IPS-20b (cell line): Measurements from ENCODE around the gene SRPRB.
A peak's percentile ranks its signal among the peaks of the same experiment; 100 is the strongest.

Source experiments
- H3K27ac ChIP-seq: one replicate; pipeline ENCODE4 v1.5.1; 2013; ENCODE audit warnings: low read length
- H3K27me3 ChIP-seq: 2 replicates; pipeline ENCODE4 v1.6.1; 2013; ENCODE audit warnings: mild to moderate bottlenecking, low read length, inconsistent platforms; ENCODE audit not compliant: insufficient read depth
- H3K36me3 ChIP-seq: 2 replicates; pipeline ENCODE4 v1.6.1; 2013; ENCODE audit warnings: low read depth, mild to moderate bottlenecking, inconsistent platforms, low read length, moderate library complexity; ENCODE audit not compliant: insufficient read depth
- H3K4me1 ChIP-seq: 2 replicates; pipeline ENCODE4 v1.6.1; 2013; ENCODE audit warnings: mild to moderate bottlenecking, control low read depth, inconsistent platforms, low read length, moderate library complexity; ENCODE audit not compliant: insufficient read depth
- H3K4me3 ChIP-seq: 2 replicates; pipeline ENCODE4 v1.5.1; 2013; ENCODE audit warnings: mild to moderate bottlenecking, low read length, inconsistent platforms
- H3K9ac ChIP-seq: 2 replicates; pipeline ENCODE4 v1.6.1; 2013; ENCODE audit warnings: low read depth, mild to moderate bottlenecking, inconsistent platforms, low read length, moderate library complexity
- H3K9me3 ChIP-seq: 2 replicates; pipeline ENCODE4 v1.6.1; 2013; ENCODE audit warnings: mild to moderate bottlenecking, low read depth, low read length, inconsistent platforms; ENCODE audit not compliant: insufficient read depth

The SRPRB gene

GRCh38 chr3:133820129-133820528 lies 14.5 kb downstream of the SRPRB start:
- Histone ChIP-seq H3K27ac (no peak overlapping the region), H3K27me3 (no peaks in the 10 kb centered on the region), H3K4me3 (no peak overlapping the region), H3K9ac (no peak overlapping the region), H3K9me3 (no peaks in the 10 kb centered on the region), H3K36me3 (peaks cover 89% of the 10 kb centered on the region), H3K4me1 (peaks cover 16% of the 10 kb centered on the region; the same call in 1 of the 2 replicates)

- H3K4me1 ChIP-seq: peaks cover 16% of the 10 kb centered on the region; the same call in 1 of the 2 replicates
- no peaks in the 10 kb centered on the region for H3K27me3 ChIP-seq
- H3K27ac ChIP-seq: no peak overlapping the region
- H3K9ac ChIP-seq: no peak overlapping the region
- H3K9me3 ChIP-seq: no peaks in the 10 kb centered on the region
- peak overlapping the region; percentile 12 for H3K4me3 ChIP-seq
- peaks cover 84% of the 10 kb centered on the region for H3K36me3 ChIP-seq
Measured at GRCh38 chr3:133820889-133821675, 15.5 kb downstream of the SRPRB start.

GRCh38 chr3:133821767-133822638 lies 16.4 kb downstream of the SRPRB start:
- Histone ChIP-seq H3K4me1 (peaks cover 16% of the 10 kb centered on the region; the same call in 1 of the 2 replicates), H3K27me3 (no peaks in the 10 kb centered on the region), H3K9me3 (no peaks in the 10 kb centered on the region), H3K27ac (no peak overlapping the region), H3K9ac (no peak overlapping the region), H3K36me3 (peaks cover 74% of the 10 kb centered on the region), H3K4me3 (peak overlapping the region; percentile 12)

GRCh38 chr3:133824961-133825485 lies 19.4 kb downstream of the SRPRB start:
- no peak overlapping the region for H3K27ac ChIP-seq
- H3K4me3 ChIP-seq: no peak overlapping the region
- H3K9me3 ChIP-seq: no peaks in the 10 kb centered on the region
- H3K27me3 ChIP-seq: no peaks in the 10 kb centered on the region
- H3K9ac ChIP-seq: no peak overlapping the region
- peaks cover 53% of the 10 kb centered on the region for H3K36me3 ChIP-seq
- peaks cover 16% of the 10 kb centered on the region; the same call in 1 of the 2 replicates for H3K4me1 ChIP-seq

- H3K4me1 ChIP-seq: peaks cover 12% of the 10 kb centered on the region; the same call in 1 of the 2 replicates
- no peak overlapping the region for H3K9ac ChIP-seq
- no peak overlapping the region for H3K4me3 ChIP-seq
- no peaks in the 10 kb centered on the region for H3K27me3 ChIP-seq
- no peak overlapping the region for H3K27ac ChIP-seq
- no peaks in the 10 kb centered on the region for H3K9me3 ChIP-seq
- H3K36me3 ChIP-seq: peaks cover 42% of the 10 kb centered on the region; the same call in 1 of the 2 replicates
Measured at GRCh38 chr3:133825969-133826727, 20.5 kb downstream of the SRPRB start.

- no peak overlapping the region for H3K27ac ChIP-seq
- H3K36me3 ChIP-seq: peaks cover 33% of the 10 kb centered on the region; the same call in 1 of the 2 replicates
- no peak overlapping the region for H3K9ac ChIP-seq
- H3K4me3 ChIP-seq: no peak overlapping the region
- H3K9me3 ChIP-seq: no peaks in the 10 kb centered on the region
- peaks cover 3% of the 10 kb centered on the region; the same call in 1 of the 2 replicates for H3K4me1 ChIP-seq
- no peaks in the 10 kb centered on the region for H3K27me3 ChIP-seq
Measured at GRCh38 chr3:133827136-133827535, 21.5 kb downstream of the SRPRB start.

- Histone ChIP-seq H3K4me1 (no peaks in the 10 kb centered on the region), H3K27me3 (no peaks in the 10 kb centered on the region), H3K9me3 (no peaks in the 10 kb centered on the region), H3K27ac (no peak overlapping the region), H3K4me3 (no peak overlapping the region), H3K9ac (no peak overlapping the region), H3K36me3 (peaks cover 27% of the 10 kb centered on the region; the same call in 1 of the 2 replicates)
Measured at GRCh38 chr3:133827684-133828083, 22.1 kb downstream of the SRPRB start.

- no peak overlapping the region for H3K27ac ChIP-seq
- H3K9me3 ChIP-seq: no peaks in the 10 kb centered on the region
- H3K4me1 ChIP-seq: no peaks in the 10 kb centered on the region
- peaks cover 17% of the 10 kb centered on the region; the same call in 1 of the 2 replicates for H3K36me3 ChIP-seq
- H3K27me3 ChIP-seq: no peaks in the 10 kb centered on the region
- H3K9ac ChIP-seq: no peak overlapping the region
- no peak overlapping the region for H3K4me3 ChIP-seq
Measured at GRCh38 chr3:133828576-133829309, 23.1 kb downstream of the SRPRB start.

GRCh38 chr3:133829310-133829707 lies 23.7 kb downstream of the SRPRB start:
- Histone ChIP-seq H3K9ac (no peak overlapping the region), H3K4me1 (no peaks in the 10 kb centered on the region), H3K9me3 (no peaks in the 10 kb centered on the region), H3K27ac (no peak overlapping the region), H3K27me3 (no peaks in the 10 kb centered on the region), H3K36me3 (peaks cover 11% of the 10 kb centered on the region; the same call in 1 of the 2 replicates), H3K4me3 (no peak overlapping the region)

GRCh38 chr3:133830071-133830470 lies 24.5 kb downstream of the SRPRB start:
- H3K9ac ChIP-seq: no peak overlapping the region
- no peak overlapping the region for H3K4me3 ChIP-seq
- H3K36me3 ChIP-seq: 0 out of 2 replicates have a peak, but pooled peaks cover 4% of the 10 kb centered on the region
- no peaks in the 10 kb centered on the region for H3K27me3 ChIP-seq
- H3K9me3 ChIP-seq: no peaks in the 10 kb centered on the region
- H3K27ac ChIP-seq: no peak overlapping the region
- no peaks in the 10 kb centered on the region for H3K4me1 ChIP-seq
